GM12878 (cell line): ENCODE results near the gene UCN2.

ENCODE experiments used
- CHD1 ChIP-seq: IDR thresholded peaks from 2 replicates; pipeline ENCODE4 v1.6.1; 2012; ENCODE audit warnings: low read depth, low read length, improper control_type of control experiment
- FOS ChIP-seq: IDR thresholded peaks from 3 replicates; pipeline ENCODE4 v1.6.1; 2011; ENCODE audit warnings: borderline replicate concordance; ENCODE audit not compliant: insufficient read length; ENCODE audit errors: extremely low read depth
- JUND ChIP-seq: IDR thresholded peaks from 2 replicates; pipeline ENCODE4 v1.6.1; 2012; ENCODE audit warnings: low read depth, mild to moderate bottlenecking, low read length, improper control_type of control experiment, moderate library complexity
- MTA3 ChIP-seq: IDR thresholded peaks from 2 replicates; pipeline ENCODE4 v1.6.1; 2012; ENCODE audit warnings: low read length, inconsistent platforms, borderline replicate concordance
- POLR2AphosphoS5 ChIP-seq: IDR thresholded peaks from 2 replicates; pipeline ENCODE4 v1.6.1; 2011; ENCODE audit warnings: mild to moderate bottlenecking, low read length, inconsistent platforms
- SIN3A ChIP-seq: IDR thresholded peaks from 2 replicates; pipeline ENCODE4 v1.6.1; 2012; ENCODE audit warnings: low read depth, low read length, improper control_type of control experiment
- STAT3 ChIP-seq: IDR thresholded peaks from 2 replicates; pipeline ENCODE4 v1.6.1; 2011; ENCODE audit warnings: low read depth, low read length, improper control_type of control experiment
- SUZ12 ChIP-seq: fragments of 200-600 bp; sonication (generic); IDR thresholded peaks from one replicate; pipeline ENCODE4 v1.6.1; 2018; ENCODE audit warnings: antibody characterized with exemption, mild to moderate bottlenecking; ENCODE audit not compliant: unreplicated experiment
- TARDBP ChIP-seq: IDR thresholded peaks from 2 replicates; pipeline ENCODE4 v1.6.1; 2016; ENCODE audit warnings: borderline replicate concordance
- ZNF217 ChIP-seq: fragments of 450-650 bp; IDR thresholded peaks from 2 replicates; pipeline ENCODE4 v1.6.1; 2017; ENCODE audit warnings: antibody characterized with exemption, mild to moderate bottlenecking
- ZNF24 ChIP-seq: fragments of 450-650 bp; IDR thresholded peaks from 2 replicates; pipeline ENCODE4 v1.6.1; 2017; ENCODE audit warnings: antibody characterized with exemption, mild to moderate bottlenecking
- TF ChIP-seq, protein P1 (sequence below), 3 experiments: IDR thresholded peaks in 2 of 3; conservative IDR thresholded peaks in 1 of 3; 2 replicates each; pipeline ENCODE4 v1.5.1; 2011; ENCODE audit warnings: low read depth in 3 of 3, low read length in 3 of 3, mild to moderate bottlenecking in 3 of 3, control low read depth in 2 of 3, moderate library complexity in 2 of 3, inconsistent platforms in 1 of 3, mixed read lengths in 1 of 3; ENCODE audit not compliant: control insufficient read depth in 2 of 3, insufficient read depth in 1 of 3; ENCODE audit errors: extremely low read depth in 1 of 3

GRCh38 chr3:48563382-48563918 lies at the start of gene UCN2:
- TF ChIP-seq STAT3: no peak
- no peak for TF ChIP-seq JUND
- TF ChIP-seq TARDBP: no peak
- TF ChIP-seq ZNF217: no peak
- no peak for TF ChIP-seq MTA3
- no peak for TF ChIP-seq POLR2AphosphoS5
- TF ChIP-seq, protein P1, sequence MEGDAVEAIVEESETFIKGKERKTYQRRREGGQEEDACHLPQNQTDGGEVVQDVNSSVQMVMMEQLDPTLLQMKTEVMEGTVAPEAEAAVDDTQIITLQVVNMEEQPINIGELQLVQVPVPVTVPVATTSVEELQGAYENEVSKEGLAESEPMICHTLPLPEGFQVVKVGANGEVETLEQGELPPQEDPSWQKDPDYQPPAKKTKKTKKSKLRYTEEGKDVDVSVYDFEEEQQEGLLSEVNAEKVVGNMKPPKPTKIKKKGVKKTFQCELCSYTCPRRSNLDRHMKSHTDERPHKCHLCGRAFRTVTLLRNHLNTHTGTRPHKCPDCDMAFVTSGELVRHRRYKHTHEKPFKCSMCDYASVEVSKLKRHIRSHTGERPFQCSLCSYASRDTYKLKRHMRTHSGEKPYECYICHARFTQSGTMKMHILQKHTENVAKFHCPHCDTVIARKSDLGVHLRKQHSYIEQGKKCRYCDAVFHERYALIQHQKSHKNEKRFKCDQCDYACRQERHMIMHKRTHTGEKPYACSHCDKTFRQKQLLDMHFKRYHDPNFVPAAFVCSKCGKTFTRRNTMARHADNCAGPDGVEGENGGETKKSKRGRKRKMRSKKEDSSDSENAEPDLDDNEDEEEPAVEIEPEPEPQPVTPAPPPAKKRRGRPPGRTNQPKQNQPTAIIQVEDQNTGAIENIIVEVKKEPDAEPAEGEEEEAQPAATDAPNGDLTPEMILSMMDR (IDR thresholded peaks at IDR 0.05 in 2 of 3, conservative IDR thresholded peaks at IDR 0.05 in 1 of 3; ENCODE audit: control insufficient read depth in 2 of 3, extremely low read depth in 1 of 3, insufficient read depth in 1 of 3, low read depth in 3 of 3, low read length in 3 of 3): no peak
- TF ChIP-seq SUZ12: no peak
- no peak for TF ChIP-seq CHD1
- no peak for TF ChIP-seq FOS
- no peak for TF ChIP-seq SIN3A
- TF ChIP-seq ZNF24: no peak
